Measurements from ENCODE around the gene CNTFR. TPM values are rescaled to one million over a fixed set of nuclear protein-coding genes. Genes with fewer than 3 reads are reported as not detected.

CNTFR gene
- total RNA-seq, 3 donors from 2014 or later = 11.3 to 103 (median 15.4) TPM

GRCh38 chr9:34566322-34566721, 23.2 kb downstream of the CNTFR start:
- H3K36me3 ChIP-seq = no peaks in the 10 kb centered on the region
- H3K27me3 ChIP-seq = no peaks in the 10 kb centered on the region
- intact Hi-C loops (cut with DNase I; ENCODE audit: low total_unique reads) = no loop called here
- no peak overlapping the region for H3K27ac ChIP-seq
- H3K4me1 ChIP-seq = no peaks in the 10 kb centered on the region
- TF ChIP-seq CTCF (IDR thresholded peaks at IDR 0.05) (no peak), POLR2A (IDR thresholded peaks at IDR 0.05) (no peak), POLR2AphosphoS5 (IDR thresholded peaks at IDR 0.05) (no peak)
- no peak for DNase-seq (ENCODE audit: low spot score in 2 of 2)
- no peaks in the 10 kb centered on the region for H3K9me3 ChIP-seq
- H3K4me3 ChIP-seq = no peak overlapping the region

GRCh38 chr9:34565856-34566255, 23.7 kb downstream of the CNTFR start:
- DNase-seq (ENCODE audit: low spot score in 2 of 2) = no peak
- Histone ChIP-seq H3K9me3 (no peaks in the 10 kb centered on the region), H3K27me3 (no peaks in the 10 kb centered on the region), H3K27ac (no peak overlapping the region), H3K36me3 (no peaks in the 10 kb centered on the region), H3K4me3 (no peak overlapping the region), H3K4me1 (peaks cover 0 to under 1% of the 10 kb centered on the region in 2 donors)
- intact Hi-C loops (cut with DNase I; ENCODE audit: low total_unique reads) = no loop called here
- TF ChIP-seq CTCF (IDR thresholded peaks at IDR 0.05) = no peak
- TF ChIP-seq POLR2AphosphoS5 (IDR thresholded peaks at IDR 0.05) = no peak
- no peak for TF ChIP-seq POLR2A (IDR thresholded peaks at IDR 0.05)

- no peaks in the 10 kb centered on the region for H3K27me3 ChIP-seq
- no peaks in the 10 kb centered on the region for H3K36me3 ChIP-seq
- intact Hi-C loops (cut with DNase I; ENCODE audit: low total_unique reads) = no loop called here
- TF ChIP-seq CTCF (IDR thresholded peaks at IDR 0.05) = no peak
- TF ChIP-seq POLR2A (IDR thresholded peaks at IDR 0.05) = no peak
- TF ChIP-seq POLR2AphosphoS5 (IDR thresholded peaks at IDR 0.05) = no peak
- DNase-seq (ENCODE audit: low spot score in 2 of 2) = no peak
- H3K9me3 ChIP-seq = no peaks in the 10 kb centered on the region
- no peak overlapping the region for H3K4me3 ChIP-seq
- peaks cover 4 to 10% of the 10 kb centered on the region in 2 donors for H3K4me1 ChIP-seq
- no peak overlapping the region for H3K27ac ChIP-seq
Observed at GRCh38 chr9:34564617-34565016, 24.9 kb downstream of the CNTFR start.

GRCh38 chr9:34563262-34563661, 26.3 kb downstream of the CNTFR start:
- Histone ChIP-seq H3K27ac (no peak overlapping the region), H3K4me3 (no peak overlapping the region), H3K9me3 (no peaks in the 10 kb centered on the region), H3K4me1 (peaks cover 5 to 10% of the 10 kb centered on the region in 2 donors), H3K36me3 (no peaks in the 10 kb centered on the region), H3K27me3 (peaks cover 0 to 3% of the 10 kb centered on the region in 2 donors)
- no peak for TF ChIP-seq CTCF (IDR thresholded peaks at IDR 0.05)
- TF ChIP-seq POLR2A (IDR thresholded peaks at IDR 0.05) = no peak
- TF ChIP-seq POLR2AphosphoS5 (IDR thresholded peaks at IDR 0.05) = no peak
- intact Hi-C loops (cut with DNase I; ENCODE audit: low total_unique reads) = loop anchor here (2.0 kb wide), 1 partner anchor 16 kb away; no protein-coding TSS in a partner anchor
- DNase-seq (ENCODE audit: low spot score in 2 of 2) = no peak

- no peaks in the 10 kb centered on the region for H3K9me3 ChIP-seq
- H3K4me3 ChIP-seq = no peak overlapping the region
- H3K27me3 ChIP-seq = peaks cover 0 to 3% of the 10 kb centered on the region in 2 donors
- TF ChIP-seq POLR2A (IDR thresholded peaks at IDR 0.05) = no peak
- TF ChIP-seq POLR2AphosphoS5 (IDR thresholded peaks at IDR 0.05) = no peak
- peak; percentile 16 to 30 (median 18) for TF ChIP-seq CTCF (IDR thresholded peaks at IDR 0.05)
- no peak for DNase-seq (ENCODE audit: low spot score in 2 of 2)
- peaks cover 5 to 10% of the 10 kb centered on the region in 2 donors for H3K4me1 ChIP-seq
- intact Hi-C loops (cut with DNase I; ENCODE audit: low total_unique reads) = loop anchor here (2.0 kb wide), 1 partner anchor 17 kb away; no protein-coding TSS in a partner anchor
- no peak overlapping the region for H3K27ac ChIP-seq
- no peaks in the 10 kb centered on the region for H3K36me3 ChIP-seq
Observed at GRCh38 chr9:34562135-34562745, 27.3 kb downstream of the CNTFR start.
